ENCODE data around the gene CEBPB.

Gene CEBPB

GRCh38 chr20:50203951-50204937, 13.6 kb downstream of the CEBPB start:
- TF ChIP-seq TCF12 (IDR thresholded peaks at IDR 0.05; ENCODE audit: low read depth) (no peak), RAD21 (IDR thresholded peaks at IDR 0.05; ENCODE audit: low read depth) (no peak), YY1 (IDR thresholded peaks at IDR 0.05; ENCODE audit: low read depth) (no peak), TEAD4 (IDR thresholded peaks at IDR 0.05) (no peak), EP300 (IDR thresholded peaks at IDR 0.05; ENCODE audit: borderline replicate concordance) (no peak), REST (IDR thresholded peaks at IDR 0.05; ENCODE audit: low read depth) (no peak), CREB1 (IDR thresholded peaks at IDR 0.05; ENCODE audit: low read depth) (no peak), FOXM1 (IDR thresholded peaks at IDR 0.05; ENCODE audit: borderline replicate concordance, low read depth) (no peak), MAX (IDR thresholded peaks at IDR 0.05) (no peak), NFIC (IDR thresholded peaks at IDR 0.05) (no peak), ZBTB7A (IDR thresholded peaks at IDR 0.05; ENCODE audit: low read depth) (no peak), EGR1 (IDR thresholded peaks at IDR 0.05) (no peak), CEBPB (IDR thresholded peaks at IDR 0.05) (no peak)
- TF ChIP-seq, protein P1, sequence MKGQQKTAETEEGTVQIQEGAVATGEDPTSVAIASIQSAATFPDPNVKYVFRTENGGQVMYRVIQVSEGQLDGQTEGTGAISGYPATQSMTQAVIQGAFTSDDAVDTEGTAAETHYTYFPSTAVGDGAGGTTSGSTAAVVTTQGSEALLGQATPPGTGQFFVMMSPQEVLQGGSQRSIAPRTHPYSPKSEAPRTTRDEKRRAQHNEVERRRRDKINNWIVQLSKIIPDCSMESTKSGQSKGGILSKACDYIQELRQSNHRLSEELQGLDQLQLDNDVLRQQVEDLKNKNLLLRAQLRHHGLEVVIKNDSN (IDR thresholded peaks at IDR 0.05) = no peak

GRCh38 chr20:50207026-50207425, 16.4 kb downstream of the CEBPB start:
- TF ChIP-seq FOXM1 (IDR thresholded peaks at IDR 0.05; ENCODE audit: borderline replicate concordance, low read depth) = no peak
- no peak for TF ChIP-seq RAD21 (IDR thresholded peaks at IDR 0.05; ENCODE audit: low read depth)
- TF ChIP-seq CREB1 (IDR thresholded peaks at IDR 0.05; ENCODE audit: low read depth) = no peak
- TF ChIP-seq CEBPB (IDR thresholded peaks at IDR 0.05) = no peak
- TF ChIP-seq NFIC (IDR thresholded peaks at IDR 0.05) = no peak
- no peak for TF ChIP-seq TAF1 (IDR thresholded peaks at IDR 0.05; ENCODE audit: low read depth)
- no peak for TF ChIP-seq EP300 (IDR thresholded peaks at IDR 0.05; ENCODE audit: borderline replicate concordance)
- TF ChIP-seq TEAD4 (IDR thresholded peaks at IDR 0.05) = no peak
- TF ChIP-seq YY1 (IDR thresholded peaks at IDR 0.05; ENCODE audit: low read depth) = no peak
- no peak for TF ChIP-seq REST (IDR thresholded peaks at IDR 0.05; ENCODE audit: low read depth)
- no peak for TF ChIP-seq ZBTB7A (IDR thresholded peaks at IDR 0.05; ENCODE audit: low read depth)
- no peak for TF ChIP-seq TCF12 (IDR thresholded peaks at IDR 0.05; ENCODE audit: low read depth)

DNA sequence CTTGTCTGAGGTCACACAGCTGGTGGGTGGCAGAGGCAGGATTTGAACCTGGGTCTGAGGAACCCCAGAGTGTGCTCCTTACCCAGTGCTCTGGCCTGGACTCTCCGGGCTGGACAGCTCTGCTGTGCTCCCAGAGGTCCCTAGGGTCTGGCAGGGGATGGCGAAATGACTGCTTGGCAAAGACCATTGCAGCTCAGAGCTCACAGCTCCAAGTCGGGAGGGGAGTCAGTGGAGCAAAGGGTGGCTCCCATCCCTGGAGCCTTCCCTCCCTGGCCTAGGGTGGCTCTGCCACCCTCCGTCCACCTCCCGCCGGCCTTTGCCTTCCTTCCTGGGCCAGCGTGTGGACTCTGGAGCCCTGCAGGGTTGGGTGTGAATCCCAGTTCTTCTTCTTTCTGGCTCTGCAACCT, 17.5 kb downstream of the CEBPB start:
- TF ChIP-seq MAX (IDR thresholded peaks at IDR 0.05) = no peak
- TF ChIP-seq, protein P1 (IDR thresholded peaks at IDR 0.05) = no peak
- no peak for TF ChIP-seq TAF1 (IDR thresholded peaks at IDR 0.05; ENCODE audit: low read depth)
- TF ChIP-seq EGR1 (IDR thresholded peaks at IDR 0.05) = no peak
- TF ChIP-seq ZBTB7A (IDR thresholded peaks at IDR 0.05; ENCODE audit: low read depth) = no peak
- TF ChIP-seq TEAD4 (IDR thresholded peaks at IDR 0.05) = no peak
- no peak for TF ChIP-seq TCF12 (IDR thresholded peaks at IDR 0.05; ENCODE audit: low read depth)
- no peak for TF ChIP-seq FOXM1 (IDR thresholded peaks at IDR 0.05; ENCODE audit: borderline replicate concordance, low read depth)

GRCh38 chr20:50210066-50210619, 19.5 kb downstream of the CEBPB start:
- TF ChIP-seq TEAD4 (IDR thresholded peaks at IDR 0.05) (no peak), RAD21 (IDR thresholded peaks at IDR 0.05; ENCODE audit: low read depth) (no peak), CEBPB (IDR thresholded peaks at IDR 0.05) (no peak), REST (IDR thresholded peaks at IDR 0.05; ENCODE audit: low read depth) (no peak), TAF1 (IDR thresholded peaks at IDR 0.05; ENCODE audit: low read depth) (no peak), CREB1 (IDR thresholded peaks at IDR 0.05; ENCODE audit: low read depth) (no peak), NFIC (IDR thresholded peaks at IDR 0.05) (no peak), YY1 (IDR thresholded peaks at IDR 0.05; ENCODE audit: low read depth) (no peak), TCF12 (IDR thresholded peaks at IDR 0.05; ENCODE audit: low read depth) (no peak)

All from Ishikawa (cell line).